OCI-LY3 (cell line): ENCODE measurements around the gene TTLL11.

Experiments
- CTCF ChIP-seq: fragments of 200-600, 300-600 bp; sonication (generic); IDR thresholded peaks from 2 replicates; pipeline ENCODE4 v1.5.1; 2014; ENCODE audit warnings: antibody characterized with exemption, low read length, low read depth
- EZH2phosphoT487 ChIP-seq: fragments of 200-600 bp; shearing (Covaris generic); IDR thresholded peaks from 2 replicates; pipeline ENCODE4 v1.6.1; 2018; ENCODE audit warnings: antibody characterized with exemption, mixed run types, low read depth

- TF ChIP-seq CTCF: no peak
- TF ChIP-seq EZH2phosphoT487: no peak
These were observed 218.6 kb downstream of the TTLL11 start for GRCh38 chr9:121874524-121874923.
